Progenitor cell of endocrine pancreas (in vitro differentiated cells): ENCODE data around the gene PJA1. TPM values are rescaled to one million over a fixed set of nuclear protein-coding genes. Genes with fewer than 3 reads are reported as not detected.

Experiments
- DNase-seq: peaks from one replicate; pipeline ENCODE4 v3.0.0; 2021; ENCODE audit warnings: low spot score; ENCODE audit not compliant: unreplicated experiment
- H3K27ac Mint-ChIP-seq: 2 replicates; pipeline ENCODE4 v1.8.0; 2021; ENCODE audit warnings: mild to moderate bottlenecking, moderate library complexity, mixed read lengths
- H3K27me3 Mint-ChIP-seq: 2 replicates; pipeline ENCODE4 v1.8.0; 2021; ENCODE audit warnings: mixed read lengths
- H3K36me3 Mint-ChIP-seq: 2 replicates; pipeline ENCODE4 v1.8.0; 2022; ENCODE audit warnings: mixed read lengths; ENCODE audit not compliant: insufficient read depth
- H3K4me1 Mint-ChIP-seq: 2 replicates; pipeline ENCODE4 v1.8.0; 2021; ENCODE audit warnings: low read depth, mixed read lengths
- H3K4me3 Mint-ChIP-seq: 2 replicates; pipeline ENCODE4 v1.8.0; 2021; ENCODE audit warnings: low read depth, mild to moderate bottlenecking, moderate library complexity, mixed read lengths
- H3K9me3 Mint-ChIP-seq: 2 replicates; pipeline ENCODE4 v1.8.0; 2021; ENCODE audit warnings: low read depth, mixed read lengths
- total RNA-seq: library from RNA; stranded (reverse); gene quantifications from 2 replicates; pipeline ENCODE4 v1.2.1, GENCODE V29; 2021
- TF ChIP-seq, protein P1 (sequence below): fragments of 200-600 bp; sonication (generic); IDR thresholded peaks from one replicate; pipeline ENCODE4 v1.5.0; 2021; ENCODE audit warnings: antibody characterized with exemption, mild to moderate bottlenecking; ENCODE audit not compliant: unreplicated experiment

PJA1 gene
- total RNA-seq, 1 donor from 2014 or later, result 35.7 TPM

DNA sequence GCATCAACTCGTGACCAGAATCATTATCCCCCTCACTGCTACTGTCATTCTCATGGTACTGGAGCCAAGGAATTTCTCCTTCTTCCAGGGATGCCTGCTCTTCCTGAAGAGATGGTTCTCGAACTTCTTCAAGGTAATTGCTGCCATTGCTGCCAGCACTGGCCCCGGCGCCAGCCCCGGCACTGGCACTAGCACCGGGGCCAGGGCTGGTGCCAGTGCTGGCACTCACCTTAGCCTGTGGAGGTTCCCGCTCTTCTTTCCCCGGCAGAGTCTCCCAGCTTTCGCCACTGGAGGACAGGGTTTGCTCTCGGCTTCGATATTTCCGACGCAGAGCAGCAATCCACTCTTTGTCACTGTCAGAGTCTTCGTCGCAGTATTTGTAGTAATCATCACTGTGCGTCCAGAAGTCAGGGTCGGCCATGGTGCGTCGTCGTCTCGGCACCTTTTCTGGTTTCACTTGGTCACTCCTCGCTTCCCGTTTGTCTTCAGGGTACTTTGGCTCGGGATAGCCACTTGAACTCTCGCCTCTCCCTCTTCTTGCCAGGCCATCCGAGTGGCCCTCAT is 3.4 kb downstream of the PJA1 start:
- no peak overlapping the region for H3K27ac Mint-ChIP-seq
- no peak overlapping the region for H3K4me3 Mint-ChIP-seq
- H3K9me3 Mint-ChIP-seq, result peaks cover 15% of the 10 kb centered on the region

DNA sequence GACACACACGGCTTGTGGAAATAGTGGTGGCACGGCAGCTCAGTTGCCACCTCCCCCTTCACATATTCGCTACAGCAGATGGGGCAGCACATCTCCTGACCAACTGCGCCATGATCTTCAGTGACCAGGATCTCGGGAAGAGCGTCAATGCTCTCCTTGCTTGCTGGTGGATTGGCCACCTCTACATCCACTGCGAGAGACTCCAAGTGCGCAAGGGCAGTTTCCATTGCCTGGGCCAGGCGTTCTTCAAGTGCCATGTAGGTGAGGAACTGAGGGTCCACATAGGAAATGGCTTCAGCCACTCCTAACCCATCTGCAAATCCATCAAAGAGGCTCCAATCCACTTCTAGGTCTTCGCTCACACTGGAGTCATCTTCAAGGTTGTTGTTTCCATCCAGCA is 3.9 kb downstream of the PJA1 start:
- no peak overlapping the region for H3K4me3 Mint-ChIP-seq
- peaks cover 15% of the 10 kb centered on the region for H3K9me3 Mint-ChIP-seq

More for the DNA sequence above, 3.4 kb downstream of the PJA1 start:
- TF ChIP-seq, protein P1, sequence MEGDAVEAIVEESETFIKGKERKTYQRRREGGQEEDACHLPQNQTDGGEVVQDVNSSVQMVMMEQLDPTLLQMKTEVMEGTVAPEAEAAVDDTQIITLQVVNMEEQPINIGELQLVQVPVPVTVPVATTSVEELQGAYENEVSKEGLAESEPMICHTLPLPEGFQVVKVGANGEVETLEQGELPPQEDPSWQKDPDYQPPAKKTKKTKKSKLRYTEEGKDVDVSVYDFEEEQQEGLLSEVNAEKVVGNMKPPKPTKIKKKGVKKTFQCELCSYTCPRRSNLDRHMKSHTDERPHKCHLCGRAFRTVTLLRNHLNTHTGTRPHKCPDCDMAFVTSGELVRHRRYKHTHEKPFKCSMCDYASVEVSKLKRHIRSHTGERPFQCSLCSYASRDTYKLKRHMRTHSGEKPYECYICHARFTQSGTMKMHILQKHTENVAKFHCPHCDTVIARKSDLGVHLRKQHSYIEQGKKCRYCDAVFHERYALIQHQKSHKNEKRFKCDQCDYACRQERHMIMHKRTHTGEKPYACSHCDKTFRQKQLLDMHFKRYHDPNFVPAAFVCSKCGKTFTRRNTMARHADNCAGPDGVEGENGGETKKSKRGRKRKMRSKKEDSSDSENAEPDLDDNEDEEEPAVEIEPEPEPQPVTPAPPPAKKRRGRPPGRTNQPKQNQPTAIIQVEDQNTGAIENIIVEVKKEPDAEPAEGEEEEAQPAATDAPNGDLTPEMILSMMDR, result no peak
- H3K36me3 Mint-ChIP-seq, result peaks cover 10% of the 10 kb centered on the region
- no peaks in the 10 kb centered on the region for H3K27me3 Mint-ChIP-seq
- DNase-seq, result no peak
- H3K4me1 Mint-ChIP-seq, result peaks cover 7% of the 10 kb centered on the region

DNA sequence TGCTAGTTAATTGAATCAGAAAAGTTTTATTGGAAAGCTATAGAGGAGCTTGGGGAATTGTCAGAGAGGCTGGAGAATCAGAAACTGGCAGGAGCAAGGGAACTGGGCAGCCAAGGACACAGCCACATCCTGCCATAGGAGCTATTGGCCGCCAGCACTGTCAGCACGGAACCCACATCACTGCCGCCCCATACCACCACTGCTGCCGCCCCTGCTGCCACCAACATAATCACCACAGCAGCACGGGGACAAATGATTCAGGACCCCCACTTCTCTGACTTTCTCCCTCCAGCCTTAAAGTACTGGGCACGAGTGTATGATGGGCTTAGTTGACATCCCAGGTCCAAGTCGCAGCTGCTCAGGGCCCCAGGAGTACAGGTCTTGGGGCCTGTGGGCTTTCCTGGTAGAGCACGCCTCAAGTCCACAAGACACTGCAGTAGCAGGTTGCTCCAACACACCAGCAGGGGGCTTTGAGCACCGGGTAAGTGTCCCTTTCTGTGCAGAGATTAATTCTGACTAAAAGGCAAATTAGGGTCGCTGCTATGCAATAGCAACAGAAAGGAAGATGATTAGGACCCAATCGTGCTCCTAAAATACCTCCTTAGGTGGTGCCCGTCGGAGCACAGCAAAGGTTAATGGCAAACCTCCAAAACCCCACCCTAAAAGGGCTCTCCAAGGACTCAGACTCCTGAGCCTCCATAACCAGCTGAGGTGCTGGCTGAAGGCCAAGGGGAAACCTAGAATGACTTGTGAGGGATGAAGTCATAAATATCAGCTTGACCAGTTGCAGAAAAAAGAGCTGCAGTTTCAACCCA is 6.9 kb downstream of the PJA1 start:
- Mint-ChIP-seq H3K27me3 (no peaks in the 10 kb centered on the region), H3K9me3 (peaks cover 17% of the 10 kb centered on the region), H3K4me1 (peaks cover 5% of the 10 kb centered on the region), H3K27ac (no peak overlapping the region), H3K36me3 (peaks cover 10% of the 10 kb centered on the region), H3K4me3 (no peak overlapping the region)
- no peak for DNase-seq
- TF ChIP-seq, protein P1, result peak; percentile 62

More for the DNA sequence above, 3.9 kb downstream of the PJA1 start:
- DNase-seq, result no peak
- Mint-ChIP-seq H3K27me3 (no peaks in the 10 kb centered on the region), H3K4me1 (peaks cover 7% of the 10 kb centered on the region), H3K36me3 (peaks cover 10% of the 10 kb centered on the region), H3K27ac (no peak overlapping the region)
- TF ChIP-seq, protein P1, result no peak

DNA sequence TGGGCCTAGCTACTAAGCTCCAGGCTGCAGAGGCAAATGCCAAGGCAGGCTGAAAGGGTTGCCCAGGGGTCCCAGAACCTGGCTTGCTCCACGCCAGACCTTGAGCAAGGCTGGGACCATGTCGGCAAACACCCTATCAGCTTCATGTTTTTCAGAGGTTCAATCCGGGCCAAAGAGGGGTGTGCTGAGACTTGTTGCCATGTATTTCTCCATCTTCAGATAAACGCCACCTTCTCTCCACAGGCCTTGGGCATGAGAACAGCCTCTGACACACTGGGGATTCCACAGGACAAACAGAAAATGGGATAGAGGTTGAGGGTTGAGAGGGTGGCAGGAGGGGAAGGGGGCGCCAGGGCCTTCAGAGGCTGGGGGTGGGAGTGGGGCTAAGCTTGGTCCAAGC is 8.6 kb downstream of the PJA1 start:
- Mint-ChIP-seq H3K4me3 (no peak overlapping the region), H3K27me3 (no peaks in the 10 kb centered on the region), H3K9me3 (peaks cover 12% of the 10 kb centered on the region), H3K4me1 (peaks cover 5% of the 10 kb centered on the region), H3K27ac (no peak overlapping the region), H3K36me3 (peaks cover 3% of the 10 kb centered on the region)
- no peak for DNase-seq
- TF ChIP-seq, protein P1, result no peak

DNA sequence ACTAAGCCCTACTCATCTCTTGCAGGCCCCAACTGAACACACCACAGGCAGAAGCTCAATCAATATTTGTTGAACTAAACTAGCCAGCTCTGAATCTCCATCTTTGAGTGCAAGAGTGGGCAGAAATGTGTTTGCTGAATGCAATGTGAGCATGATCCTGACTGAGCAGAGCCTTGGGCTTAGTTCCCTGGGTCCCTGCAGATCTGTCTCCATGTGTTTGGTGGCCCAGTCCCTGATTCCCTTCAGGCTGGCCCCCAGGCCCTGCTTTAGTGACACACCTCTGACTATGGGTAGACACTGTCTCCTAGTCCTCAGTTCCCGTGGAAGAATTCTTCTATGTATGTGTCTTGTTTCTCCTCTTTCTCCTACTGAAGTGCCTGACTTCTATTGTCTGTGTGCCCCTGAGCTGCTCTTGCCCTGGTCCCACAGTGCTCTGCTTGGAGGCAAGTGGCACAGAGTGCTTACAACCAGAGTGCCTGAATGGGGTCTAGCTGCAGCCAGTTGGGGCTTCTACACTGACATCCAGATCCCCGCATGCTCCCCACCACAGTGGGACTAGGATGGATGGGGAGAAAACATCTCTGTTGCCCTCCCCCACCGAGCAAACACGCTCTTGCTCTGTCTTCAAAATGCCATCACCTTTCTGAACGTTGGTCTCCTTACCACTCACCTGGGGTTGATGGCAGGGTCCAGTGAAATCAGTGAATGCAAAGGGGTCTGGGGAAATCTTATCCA is 9.3 kb downstream of the PJA1 start:
- peaks cover 3% of the 10 kb centered on the region for H3K36me3 Mint-ChIP-seq
- H3K4me1 Mint-ChIP-seq, result peaks cover 8% of the 10 kb centered on the region
- peak overlapping the region; percentile 37 for H3K27ac Mint-ChIP-seq
- no peak overlapping the region for H3K4me3 Mint-ChIP-seq
- DNase-seq, result no peak
- no peaks in the 10 kb centered on the region for H3K27me3 Mint-ChIP-seq
- H3K9me3 Mint-ChIP-seq, result peaks cover 15% of the 10 kb centered on the region
- TF ChIP-seq, protein P1, result no peak
